ENCODE results near the gene KYAT1. TPM values are rescaled to one million over a fixed set of nuclear protein-coding genes. Genes with fewer than 3 reads are reported as not detected.

KYAT1 gene
- total and polyA plus RNA-seq, 2 of the 13 experiments (the other 11 are each of a cell fraction or from before 2014, with no cell fraction given) = 9.2 to 46.5 TPM

- peak; percentile 87; the same call in 1 of the 2 replicates for TF ChIP-seq STAT6 (CRISPR knock-in tag; IDR thresholded peaks at IDR 0.05; ENCODE audit: borderline replicate concordance)
- TF ChIP-seq MEIS1 (CRISPR knock-in tag; IDR thresholded peaks at IDR 0.05; ENCODE audit: borderline replicate concordance) = peak; percentile 73; the same call in 1 of the 2 replicates
- TF ChIP-seq HNRNPL (IDR thresholded peaks at IDR 0.05; ENCODE audit: low read depth, low read length) = no peak
- peak; percentile 39; the same call in 1 of the 2 replicates for TF ChIP-seq FOSL1 (CRISPR knock-in tag; IDR thresholded peaks at IDR 0.05; ENCODE audit: borderline replicate concordance)
- no peak for TF ChIP-seq ZMYM2 (CRISPR knock-in tag; IDR thresholded peaks at IDR 0.05)
- TF ChIP-seq ZFP37 (CRISPR knock-in tag; IDR thresholded peaks at IDR 0.05; ENCODE audit: borderline replicate concordance) = peak; percentile 93
- TF ChIP-seq RERE (CRISPR knock-in tag; IDR thresholded peaks at IDR 0.05; ENCODE audit: low read depth) = peak; percentile 43; the same call in 1 of the 2 replicates
- TF ChIP-seq ZNF569 (CRISPR knock-in tag; IDR thresholded peaks at IDR 0.05; ENCODE audit: borderline replicate concordance) = no peak
- peak; percentile 93 for TF ChIP-seq GATAD1 (CRISPR knock-in tag; IDR thresholded peaks at IDR 0.05)
- no peak for TF ChIP-seq LRRFIP1 (CRISPR knock-in tag; conservative IDR thresholded peaks at IDR 0.05)
- peak; percentile 80; the same call in 2 of the 3 replicates for TF ChIP-seq MXI1 (IDR thresholded peaks at IDR 0.05; ENCODE audit: borderline replicate concordance, low read depth, low read length)
- TF ChIP-seq TMF1 (CRISPR knock-in tag; IDR thresholded peaks at IDR 0.05; ENCODE audit: low read depth) = peak; percentile 91; the same call in 1 of the 2 replicates
- no peak for TF ChIP-seq NONO (IDR thresholded peaks at IDR 0.05)
- peak; percentile 96 for TF ChIP-seq NONO (CRISPR knock-in tag; conservative IDR thresholded peaks at IDR 0.05)
- TF ChIP-seq IKZF5 (CRISPR knock-in tag; IDR thresholded peaks at IDR 0.05) = peak; percentile 98
- TF ChIP-seq EED (CRISPR knock-in tag; IDR thresholded peaks at IDR 0.05) = peak; percentile 86; the same call in 1 of the 2 replicates
Measured at GRCh38 chr9:128786681-128787601, 94.8 kb downstream of the KYAT1 start, which contains the start of gene TBC1D13 (continued).
